ENCODE results near the gene SOS1.
A peak's percentile ranks its signal among the peaks of the same experiment; 100 is the strongest.

SOS1 gene

DNA sequence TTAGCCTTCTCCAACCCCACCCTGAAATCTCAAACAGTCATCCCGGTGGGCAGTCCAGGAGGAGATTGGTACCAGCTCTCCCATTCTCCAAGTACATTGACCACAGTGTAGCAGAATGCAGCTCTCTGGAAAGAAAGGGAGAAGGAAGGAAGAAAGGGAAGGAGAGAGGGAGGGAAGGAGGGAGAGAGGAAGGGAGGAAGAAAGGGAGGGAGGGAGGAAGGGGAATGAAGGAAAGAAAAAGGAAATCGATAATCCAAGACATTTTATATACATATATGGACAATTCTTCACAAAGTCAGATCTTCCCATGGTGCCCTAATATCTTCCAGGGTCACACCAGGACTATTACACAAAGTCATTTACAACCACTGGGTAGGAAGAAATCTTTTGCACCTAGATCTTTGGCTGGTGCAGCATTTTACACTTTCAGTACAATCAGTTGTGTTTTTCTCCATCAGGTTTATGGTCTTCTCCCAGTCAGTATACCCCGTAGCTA is 172.4 kb downstream of the SOS1 start:
- no peak overlapping the region for H3K4me3 ChIP-seq (replicated peaks; ENCODE audit: low read depth, low read length)
- no peak for DNase-seq (ENCODE audit: low read depth)
- TF ChIP-seq, protein P1, sequence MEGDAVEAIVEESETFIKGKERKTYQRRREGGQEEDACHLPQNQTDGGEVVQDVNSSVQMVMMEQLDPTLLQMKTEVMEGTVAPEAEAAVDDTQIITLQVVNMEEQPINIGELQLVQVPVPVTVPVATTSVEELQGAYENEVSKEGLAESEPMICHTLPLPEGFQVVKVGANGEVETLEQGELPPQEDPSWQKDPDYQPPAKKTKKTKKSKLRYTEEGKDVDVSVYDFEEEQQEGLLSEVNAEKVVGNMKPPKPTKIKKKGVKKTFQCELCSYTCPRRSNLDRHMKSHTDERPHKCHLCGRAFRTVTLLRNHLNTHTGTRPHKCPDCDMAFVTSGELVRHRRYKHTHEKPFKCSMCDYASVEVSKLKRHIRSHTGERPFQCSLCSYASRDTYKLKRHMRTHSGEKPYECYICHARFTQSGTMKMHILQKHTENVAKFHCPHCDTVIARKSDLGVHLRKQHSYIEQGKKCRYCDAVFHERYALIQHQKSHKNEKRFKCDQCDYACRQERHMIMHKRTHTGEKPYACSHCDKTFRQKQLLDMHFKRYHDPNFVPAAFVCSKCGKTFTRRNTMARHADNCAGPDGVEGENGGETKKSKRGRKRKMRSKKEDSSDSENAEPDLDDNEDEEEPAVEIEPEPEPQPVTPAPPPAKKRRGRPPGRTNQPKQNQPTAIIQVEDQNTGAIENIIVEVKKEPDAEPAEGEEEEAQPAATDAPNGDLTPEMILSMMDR (IDR thresholded peaks at IDR 0.05; ENCODE audit: low read length, missing control alignments) = no peak

DNA sequence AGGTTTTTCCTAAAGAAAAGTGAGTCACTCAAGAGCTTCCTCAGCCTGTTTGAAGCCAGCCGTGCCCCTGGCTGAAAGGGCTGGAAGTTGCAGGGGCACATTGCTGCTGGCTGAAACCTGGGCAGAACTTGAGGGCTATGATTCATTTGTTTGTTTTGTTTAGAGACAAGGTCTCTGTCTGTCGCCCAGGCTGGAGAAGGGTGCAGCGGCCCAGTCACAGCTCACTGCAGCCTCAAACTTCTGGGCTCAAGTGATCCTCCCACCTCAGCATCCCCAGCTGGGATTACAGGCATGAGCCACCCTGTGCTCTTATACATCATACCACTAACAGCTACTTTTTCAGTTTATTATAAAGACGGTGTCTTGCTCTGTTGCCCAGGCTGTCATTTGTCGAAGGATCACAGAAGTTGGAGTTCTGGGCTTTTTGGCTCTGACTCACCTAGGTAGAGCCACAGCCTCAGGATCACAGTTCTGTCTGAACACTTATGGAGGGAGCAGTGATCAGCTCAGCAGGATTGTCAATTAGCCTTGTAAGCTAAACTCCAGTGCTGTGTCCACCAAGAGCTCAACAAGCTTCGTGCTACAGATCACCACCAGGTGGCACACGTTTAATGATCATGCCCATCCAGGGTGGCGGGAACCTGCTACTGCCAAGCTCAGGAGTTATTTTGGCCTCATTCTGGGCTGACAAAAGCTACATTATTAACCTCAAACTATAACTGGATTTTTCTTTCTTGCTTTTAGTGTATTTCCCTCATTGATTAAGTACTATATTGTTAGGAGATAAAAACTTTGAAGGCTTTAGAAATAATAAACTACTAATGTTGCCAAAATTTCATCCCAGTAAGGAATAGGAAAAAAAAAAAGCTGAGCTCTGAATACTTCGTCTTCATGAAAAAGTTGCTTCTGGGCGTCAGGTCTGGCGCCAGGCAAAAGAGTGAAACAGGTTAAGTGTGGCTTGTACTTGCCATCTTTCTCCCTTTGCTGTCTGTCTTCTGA is 173.3 kb downstream of the SOS1 start:
- TF ChIP-seq, protein P1 (IDR thresholded peaks at IDR 0.05; ENCODE audit: low read length, missing control alignments) = peak; percentile 82
- H3K4me3 ChIP-seq (replicated peaks; ENCODE audit: low read depth, low read length) = no peak overlapping the region
- DNase-seq (ENCODE audit: low read depth) = peak; percentile 84

DNA sequence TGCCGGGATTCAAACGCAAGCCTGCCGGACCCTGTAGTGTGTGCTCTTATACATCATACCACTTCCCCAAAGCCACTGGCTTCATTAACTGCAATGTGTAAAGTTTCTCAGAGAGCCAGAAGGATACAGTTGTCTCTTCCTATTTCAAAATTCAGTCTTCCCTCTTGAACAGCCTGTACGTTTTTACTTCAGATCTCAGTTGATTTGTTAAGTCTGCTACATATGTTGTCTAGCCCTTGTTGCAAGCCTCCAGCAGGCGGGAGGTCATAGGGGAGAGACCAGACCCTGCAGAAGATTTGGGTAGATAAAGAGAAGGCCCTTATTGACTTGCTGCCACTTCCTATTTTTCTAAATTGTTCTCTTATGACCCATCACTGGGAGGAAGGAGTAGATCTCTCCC is 174.9 kb downstream of the SOS1 start:
- no peak overlapping the region for H3K4me3 ChIP-seq (replicated peaks; ENCODE audit: low read depth, low read length)
- no peak for DNase-seq (ENCODE audit: low read depth)
- TF ChIP-seq, protein P1 (IDR thresholded peaks at IDR 0.05; ENCODE audit: low read length, missing control alignments) = no peak

DNA sequence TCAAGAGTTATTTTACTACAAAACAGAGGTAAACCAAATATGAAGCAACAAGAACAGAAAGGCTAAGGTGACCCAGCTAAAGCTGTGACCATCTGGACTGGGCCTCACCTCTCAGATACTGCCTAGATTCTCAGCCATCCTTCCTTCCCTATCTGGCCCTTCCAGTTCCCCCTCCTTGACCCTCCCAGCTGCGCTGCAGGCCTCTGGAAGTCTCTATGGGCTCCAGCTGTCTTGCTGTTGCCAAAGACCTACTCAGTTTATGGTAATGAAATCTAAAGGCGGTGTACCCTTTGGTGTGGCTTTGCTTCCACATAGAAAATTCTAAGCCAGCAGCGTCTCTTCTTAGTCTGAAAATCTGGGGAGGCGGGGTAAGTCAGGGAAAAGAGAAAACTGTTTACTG is 175.5 kb downstream of the SOS1 start:
- TF ChIP-seq, protein P1 (IDR thresholded peaks at IDR 0.05; ENCODE audit: low read length, missing control alignments) = no peak
- no peak for DNase-seq (ENCODE audit: low read depth)
- no peak overlapping the region for H3K4me3 ChIP-seq (replicated peaks; ENCODE audit: low read depth, low read length)

DNA sequence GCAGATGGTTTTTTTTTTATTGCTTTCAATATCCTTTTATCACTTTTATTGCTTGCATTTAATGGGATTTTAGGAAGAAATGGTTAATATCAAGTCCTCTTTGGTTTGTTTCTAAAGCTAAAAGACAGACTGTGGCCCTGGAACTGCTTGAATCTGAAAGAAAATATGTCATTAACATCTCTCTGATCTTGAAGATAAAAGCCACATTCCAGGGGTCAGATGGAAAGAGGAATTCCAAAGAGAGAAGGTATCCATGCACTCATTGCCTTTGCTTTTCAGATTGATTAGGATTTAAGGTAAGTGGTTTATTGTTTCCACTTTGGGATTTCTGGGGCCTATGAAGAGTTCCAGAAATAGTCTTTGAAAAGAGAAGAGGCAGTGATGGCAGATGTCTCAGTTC is 177.1 kb downstream of the SOS1 start:
- TF ChIP-seq, protein P1 (IDR thresholded peaks at IDR 0.05; ENCODE audit: low read length, missing control alignments) = no peak
- H3K4me3 ChIP-seq (replicated peaks; ENCODE audit: low read depth, low read length) = no peak overlapping the region
- no peak for DNase-seq (ENCODE audit: low read depth)

DNA sequence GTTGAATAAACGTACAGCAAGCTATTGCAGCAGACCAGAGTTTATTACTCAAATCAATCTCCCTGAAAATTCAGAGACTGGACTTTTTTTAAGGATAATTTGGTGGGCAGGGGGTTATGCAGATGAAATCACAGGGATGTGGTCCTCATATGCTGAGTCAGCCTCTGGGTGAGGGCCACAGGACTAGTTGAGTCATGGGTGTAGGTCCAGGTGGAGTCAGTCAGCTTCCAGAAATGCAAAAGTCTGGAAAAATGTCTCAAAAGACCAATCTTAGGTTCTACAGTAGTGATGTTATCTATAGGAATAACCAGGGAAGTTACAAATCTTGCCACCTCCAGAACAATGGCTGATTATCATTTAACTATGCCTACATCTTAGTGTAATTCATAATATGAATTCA is 180.1 kb downstream of the SOS1 start:
- DNase-seq (ENCODE audit: low read depth) = no peak
- TF ChIP-seq, protein P1 (IDR thresholded peaks at IDR 0.05; ENCODE audit: low read length, missing control alignments) = no peak
- H3K4me3 ChIP-seq (replicated peaks; ENCODE audit: low read depth, low read length) = no peak overlapping the region

Data from fibroblast of pulmonary artery (primary cell).